GM12891 (cell line): ENCODE results near the gene FAM171A2.
"Not testable (repeated sequence)": the region's sequence is repeated elsewhere in the genome, so short reads cannot be mapped to it uniquely, and the experiment has no call there.

ENCODE experiments used
- DNase-seq: peaks from one replicate; pipeline ENCODE4 v3.0.0; 2011; ENCODE audit warnings: low spot score; ENCODE audit not compliant: insufficient read length
- FAIRE-seq: peaks from 2 replicates; lab custom pipeline; 2011; peaks lifted over from hg19 to GRCh38; lab: Jason Lieb, UNC
- PAX5 ChIP-seq: IDR thresholded peaks from 2 replicates; pipeline ENCODE4 v1.6.1; 2011; ENCODE audit warnings: low read length, moderate library complexity, mild to moderate bottlenecking; ENCODE audit not compliant: insufficient read depth, severe bottlenecking
- POLR2A ChIP-seq: IDR thresholded peaks from 2 replicates; pipeline ENCODE4 v1.6.1; 2011; ENCODE audit warnings: low read depth, low read length, control low read depth
- POLR2AphosphoS5 ChIP-seq: IDR thresholded peaks from 2 replicates; pipeline ENCODE4 v1.6.1; 2011; ENCODE audit warnings: low read depth, low read length, control low read depth
- POU2F2 ChIP-seq: IDR thresholded peaks from 2 replicates; pipeline ENCODE4 v1.6.1; 2011; ENCODE audit warnings: low read depth, mild to moderate bottlenecking, control low read depth, low read length, moderate library complexity
- SPI1 ChIP-seq: IDR thresholded peaks from 2 replicates; pipeline ENCODE4 v1.6.1; 2011; ENCODE audit warnings: low read depth, low read length, control low read depth
- TAF1 ChIP-seq: IDR thresholded peaks from 2 replicates; pipeline ENCODE4 v1.6.1; 2011; ENCODE audit warnings: low read depth, low read length, control low read depth

Gene FAM171A2

DNA sequence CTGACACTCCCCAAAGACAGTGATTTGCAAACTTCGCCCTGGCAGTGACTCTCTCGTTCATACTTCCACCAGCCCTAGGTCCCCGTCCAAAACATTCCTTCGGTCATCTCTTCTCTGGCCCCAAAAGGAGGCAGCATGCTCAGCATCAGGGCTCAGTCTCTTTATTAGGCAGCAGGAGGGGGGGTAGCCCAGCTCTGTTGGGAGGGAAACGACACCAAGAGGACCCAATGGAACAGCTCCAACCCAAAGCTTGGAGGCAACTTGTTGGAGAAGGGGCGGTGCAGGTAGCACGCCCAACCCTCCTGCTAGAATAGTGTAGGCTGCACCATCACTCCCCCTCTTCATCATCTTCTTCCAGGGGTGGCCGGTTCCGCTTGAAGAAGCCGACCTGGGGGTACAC lies 8.4 kb upstream of the FAM171A2 start:
- no peak for FAIRE-seq
- no peak for TF ChIP-seq TAF1
- no peak for TF ChIP-seq SPI1
- TF ChIP-seq PAX5: no peak
- no peak for TF ChIP-seq POU2F2
- TF ChIP-seq POLR2A: no peak
- DNase-seq: no peak

GRCh38 chr17:44369414-44370023 lies 5.9 kb upstream of the FAM171A2 start:
- not testable (repeated sequence) for DNase-seq, FAIRE-seq

DNA sequence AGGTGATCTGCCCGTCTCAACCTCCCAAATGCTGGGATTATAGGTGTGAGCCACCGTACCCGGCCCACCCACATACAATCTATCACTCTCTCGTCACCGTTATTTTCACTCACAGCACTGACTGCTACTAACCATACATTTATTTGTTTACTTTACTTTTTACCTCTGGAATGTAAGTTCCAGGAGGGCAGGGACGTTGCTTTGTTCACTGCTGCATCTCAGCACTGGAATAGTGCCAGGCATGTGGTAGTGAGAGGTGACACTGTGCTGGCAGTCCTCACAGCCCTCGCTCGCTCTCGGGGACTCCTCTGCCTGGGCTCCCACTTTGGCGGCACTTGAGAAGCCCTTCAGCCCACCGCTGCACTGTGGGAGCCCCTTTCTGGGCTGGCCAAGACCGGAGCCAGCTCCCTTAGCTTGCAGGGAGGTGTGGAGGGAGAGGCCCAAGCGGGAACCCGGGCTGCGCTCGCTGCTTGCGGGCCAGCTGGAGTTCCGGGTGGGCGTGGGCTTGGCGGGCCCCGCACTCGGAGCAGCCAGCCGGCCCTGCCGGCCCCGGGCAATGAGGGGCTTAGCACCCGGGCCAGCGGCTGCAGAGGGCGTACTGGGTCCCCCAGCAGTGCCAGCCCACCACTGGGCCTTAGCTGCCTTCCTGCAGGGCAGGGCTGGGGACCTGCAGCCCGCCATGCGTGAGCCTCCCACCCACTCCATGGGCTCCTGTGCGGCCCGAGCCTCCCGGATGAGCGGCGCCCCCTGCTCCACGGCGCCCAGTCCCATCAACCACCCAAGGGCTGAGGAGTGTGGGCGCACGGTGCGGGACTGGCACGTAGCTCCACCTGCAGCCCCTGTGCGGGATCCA lies 5.0 kb upstream of the FAM171A2 start:
- FAIRE-seq, DNase-seq: not testable (repeated sequence)

- no peak for DNase-seq
- TF ChIP-seq POLR2AphosphoS5 (no peak), POLR2A (no peak)
- FAIRE-seq: no peak
These were observed 3.8 kb upstream of the FAM171A2 start for GRCh38 chr17:44367231-44367979.

GRCh38 chr17:44365051-44365450 lies 1.4 kb upstream of the FAM171A2 start:
- not testable (repeated sequence) for DNase-seq, FAIRE-seq

DNA sequence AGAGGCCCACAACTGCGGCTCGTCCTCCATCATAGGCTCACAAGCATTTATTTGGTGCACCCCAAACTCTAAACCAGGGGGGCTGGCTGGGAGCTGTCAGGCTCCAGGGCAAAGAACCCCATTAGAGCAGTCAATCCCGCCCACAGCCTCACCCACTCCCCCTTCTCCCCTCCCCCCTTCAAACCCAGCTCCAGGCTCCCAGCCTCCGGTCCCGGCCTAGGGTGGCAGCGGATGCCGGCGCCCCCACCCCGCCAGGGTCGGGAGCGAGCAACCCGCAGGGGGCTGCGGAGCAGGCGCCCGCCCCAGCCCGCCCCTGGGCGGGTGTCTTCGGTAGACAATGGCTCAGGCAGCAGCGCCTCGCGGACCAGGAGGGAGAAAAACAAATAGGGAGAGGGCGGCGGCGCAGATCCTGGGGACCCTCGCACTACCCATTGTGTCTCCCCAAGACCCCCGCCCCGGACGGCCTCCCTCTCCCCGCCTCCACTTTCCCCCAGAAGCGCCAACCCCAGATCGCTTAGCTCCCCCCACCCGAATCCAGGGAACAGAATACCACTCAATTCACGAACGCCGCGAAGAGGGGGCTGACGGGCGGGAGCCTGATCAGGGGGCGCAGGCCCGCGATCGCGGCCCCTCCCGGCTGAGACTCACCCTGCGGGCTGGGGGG lies 572 bp downstream of the FAM171A2 start:
- DNase-seq (no peak), FAIRE-seq (no peak)
- TF ChIP-seq POU2F2: no peak
- no peak for TF ChIP-seq POLR2A
- no peak for TF ChIP-seq PAX5
- TF ChIP-seq POLR2AphosphoS5: no peak
- no peak for TF ChIP-seq SPI1
- TF ChIP-seq TAF1: no peak

GRCh38 chr17:44362459-44362948 lies 1.1 kb downstream of the FAM171A2 start:
- no peak for DNase-seq
- FAIRE-seq: no peak
- no peak for TF ChIP-seq SPI1
- TF ChIP-seq POU2F2: no peak
- no peak for TF ChIP-seq POLR2A
- no peak for TF ChIP-seq PAX5
- TF ChIP-seq TAF1: no peak
- no peak for TF ChIP-seq POLR2AphosphoS5

DNA sequence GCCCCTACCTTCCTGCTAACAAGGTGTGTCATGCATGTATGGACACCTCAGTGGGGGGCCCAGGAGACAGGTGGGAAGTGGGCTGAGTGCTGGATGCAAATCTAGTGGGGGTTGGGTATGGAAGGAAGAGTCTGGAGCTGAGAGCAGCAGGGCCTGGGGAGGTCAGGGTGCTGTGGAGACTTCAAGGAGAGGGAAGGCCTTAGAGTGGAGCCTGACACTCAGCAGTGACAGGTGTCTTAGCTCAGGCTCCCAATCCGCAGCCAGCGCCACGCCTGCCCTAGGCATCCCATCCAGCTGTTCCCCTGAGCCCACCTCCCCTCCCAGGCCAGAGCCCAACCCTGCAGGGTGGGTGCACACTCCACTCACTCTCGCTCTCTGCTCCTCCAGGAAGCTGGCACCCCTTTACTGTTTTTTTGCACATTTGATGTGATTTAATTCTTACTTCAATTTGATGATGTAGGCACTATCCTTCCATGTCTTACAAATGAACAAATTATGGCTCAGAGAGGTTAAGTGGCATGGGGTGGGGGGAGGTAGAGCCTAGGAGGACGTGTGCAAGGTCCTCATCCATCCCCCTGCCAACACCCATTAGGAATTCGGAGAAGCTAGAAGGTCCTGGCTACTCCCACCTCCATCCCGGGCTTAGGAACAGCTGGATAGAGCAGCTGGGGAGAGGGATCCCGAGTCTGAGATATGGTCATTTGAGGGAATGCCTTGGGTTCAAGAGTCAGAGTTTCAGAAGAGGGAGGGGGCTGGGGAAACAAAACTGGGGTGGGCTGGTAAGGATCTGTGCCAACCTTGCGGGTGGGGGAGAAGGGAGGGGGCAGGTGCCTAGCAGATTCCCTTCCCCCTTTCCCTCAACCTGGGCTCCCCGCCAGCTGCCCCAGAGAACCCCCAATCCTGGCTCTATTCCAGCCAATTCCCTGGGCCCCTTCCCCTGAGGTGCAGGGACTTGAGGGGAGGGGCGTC lies 2.1 kb downstream of the FAM171A2 start:
- TF ChIP-seq POLR2A: no peak
- no peak for TF ChIP-seq POLR2AphosphoS5
- no peak for TF ChIP-seq TAF1
- no peak for TF ChIP-seq SPI1
- FAIRE-seq (no peak), DNase-seq (no peak)

GRCh38 chr17:44360826-44361225 lies 2.8 kb downstream of the FAM171A2 start:
- FAIRE-seq (no peak), DNase-seq (no peak)
- no peak for TF ChIP-seq PAX5
- TF ChIP-seq TAF1: no peak
- no peak for TF ChIP-seq POLR2A
- TF ChIP-seq SPI1: no peak
- TF ChIP-seq POLR2AphosphoS5: no peak
- no peak for TF ChIP-seq POU2F2
